ENCODE data around the gene CXADR.

Gene CXADR

GRCh38 chr21:17467829-17468228 is 45.0 kb upstream of the CXADR start:
- H3K27me3 ChIP-seq (ENCODE audit: insufficient read depth, low read length, poor library complexity) = no peaks in the 10 kb centered on the region
- TF ChIP-seq EZH2 (IDR thresholded peaks at IDR 0.05; ENCODE audit: borderline replicate concordance, low read depth, low read length, severe bottlenecking) = no peak
- H3K79me2 ChIP-seq (ENCODE audit: insufficient read depth, low read length) = no peaks in the 10 kb centered on the region
- H3K36me3 ChIP-seq (ENCODE audit: insufficient read depth, low read length) = no peaks in the 10 kb centered on the region
- ATAC-seq (ENCODE audit: insufficient read depth, low read depth) = no peak
- H4K20me1 ChIP-seq (ENCODE audit: insufficient read depth, low read length) = no peaks in the 10 kb centered on the region
- DNase-seq = no peak
- H2AFZ ChIP-seq (ENCODE audit: low read depth, low read length) = no peak overlapping the region
- H3K9ac ChIP-seq (ENCODE audit: low read depth, low read length) = no peak overlapping the region
- H3K9me3 ChIP-seq (ENCODE audit: insufficient read depth, low read length, severe bottlenecking) = no peaks in the 10 kb centered on the region
- H3K27ac ChIP-seq (ENCODE audit: low read length) = no peak overlapping the region
- H3K4me3 ChIP-seq (ENCODE audit: low read depth in 1 of 2, low read length in 2 of 2) = no peak overlapping the region
- no peaks in the 10 kb centered on the region for H3K4me1 ChIP-seq (ENCODE audit: insufficient read depth, low read length)
- H3K4me2 ChIP-seq (ENCODE audit: insufficient read depth, low read length) = no peak overlapping the region

- Histone ChIP-seq H3K4me2 (ENCODE audit: insufficient read depth, low read length) (no peak overlapping the region), H3K79me2 (ENCODE audit: insufficient read depth, low read length) (no peaks in the 10 kb centered on the region), H3K9me3 (ENCODE audit: insufficient read depth, low read length, severe bottlenecking) (no peaks in the 10 kb centered on the region), H3K9ac (ENCODE audit: low read depth, low read length) (no peak overlapping the region), H4K20me1 (ENCODE audit: insufficient read depth, low read length) (no peaks in the 10 kb centered on the region), H3K4me3 (ENCODE audit: low read depth in 1 of 2, low read length in 2 of 2) (no peak overlapping the region), H3K4me1 (ENCODE audit: insufficient read depth, low read length) (no peaks in the 10 kb centered on the region), H3K27me3 (ENCODE audit: insufficient read depth, low read length, poor library complexity) (no peaks in the 10 kb centered on the region), H3K27ac (ENCODE audit: low read length) (no peak overlapping the region), H3K36me3 (ENCODE audit: insufficient read depth, low read length) (no peaks in the 10 kb centered on the region), H2AFZ (ENCODE audit: low read depth, low read length) (no peak overlapping the region)
- ATAC-seq (ENCODE audit: insufficient read depth, low read depth) = no peak
- DNase-seq = no peak
- no peak for TF ChIP-seq EZH2 (IDR thresholded peaks at IDR 0.05; ENCODE audit: borderline replicate concordance, low read depth, low read length, severe bottlenecking)
- TF ChIP-seq, protein P1, sequence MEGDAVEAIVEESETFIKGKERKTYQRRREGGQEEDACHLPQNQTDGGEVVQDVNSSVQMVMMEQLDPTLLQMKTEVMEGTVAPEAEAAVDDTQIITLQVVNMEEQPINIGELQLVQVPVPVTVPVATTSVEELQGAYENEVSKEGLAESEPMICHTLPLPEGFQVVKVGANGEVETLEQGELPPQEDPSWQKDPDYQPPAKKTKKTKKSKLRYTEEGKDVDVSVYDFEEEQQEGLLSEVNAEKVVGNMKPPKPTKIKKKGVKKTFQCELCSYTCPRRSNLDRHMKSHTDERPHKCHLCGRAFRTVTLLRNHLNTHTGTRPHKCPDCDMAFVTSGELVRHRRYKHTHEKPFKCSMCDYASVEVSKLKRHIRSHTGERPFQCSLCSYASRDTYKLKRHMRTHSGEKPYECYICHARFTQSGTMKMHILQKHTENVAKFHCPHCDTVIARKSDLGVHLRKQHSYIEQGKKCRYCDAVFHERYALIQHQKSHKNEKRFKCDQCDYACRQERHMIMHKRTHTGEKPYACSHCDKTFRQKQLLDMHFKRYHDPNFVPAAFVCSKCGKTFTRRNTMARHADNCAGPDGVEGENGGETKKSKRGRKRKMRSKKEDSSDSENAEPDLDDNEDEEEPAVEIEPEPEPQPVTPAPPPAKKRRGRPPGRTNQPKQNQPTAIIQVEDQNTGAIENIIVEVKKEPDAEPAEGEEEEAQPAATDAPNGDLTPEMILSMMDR (IDR thresholded peaks at IDR 0.05; ENCODE audit: borderline replicate concordance, extremely low read depth, low read length, poor library complexity, severe bottlenecking) = no peak
Observed at GRCh38 chr21:17468698-17469097, 44.1 kb upstream of the CXADR start.

DNA sequence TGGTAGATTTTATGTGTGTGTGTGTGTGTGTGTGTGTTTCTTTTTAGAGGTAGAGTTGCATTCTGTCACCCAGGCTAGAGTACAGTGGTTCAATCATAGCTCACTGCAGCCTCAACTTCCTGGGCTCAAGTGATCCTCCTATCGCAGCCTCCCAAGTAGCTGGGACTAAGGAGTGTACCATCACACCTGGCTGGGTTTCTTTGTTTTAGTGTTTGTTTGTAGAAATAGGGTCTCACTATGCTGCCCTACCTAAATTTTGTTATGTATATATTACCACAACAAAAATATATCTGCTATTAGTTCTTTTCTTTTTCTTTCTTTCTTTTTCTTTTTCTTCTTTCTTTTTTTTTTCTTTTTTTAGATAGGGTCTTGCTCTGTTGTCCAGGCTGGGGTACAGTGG is 43.1 kb upstream of the CXADR start:
- no peak overlapping the region for H3K4me3 ChIP-seq (ENCODE audit: low read depth in 1 of 2, low read length in 2 of 2)
- no peaks in the 10 kb centered on the region for H3K27me3 ChIP-seq (ENCODE audit: insufficient read depth, low read length, poor library complexity)
- H3K27ac ChIP-seq (ENCODE audit: low read length) = no peak overlapping the region
- no peaks in the 10 kb centered on the region for H3K9me3 ChIP-seq (ENCODE audit: insufficient read depth, low read length, severe bottlenecking)
- no peak overlapping the region for H3K4me2 ChIP-seq (ENCODE audit: insufficient read depth, low read length)
- H4K20me1 ChIP-seq (ENCODE audit: insufficient read depth, low read length) = no peaks in the 10 kb centered on the region
- no peaks in the 10 kb centered on the region for H3K36me3 ChIP-seq (ENCODE audit: insufficient read depth, low read length)
- ATAC-seq (ENCODE audit: insufficient read depth, low read depth) (no peak), DNase-seq (no peak)
- no peaks in the 10 kb centered on the region for H3K4me1 ChIP-seq (ENCODE audit: insufficient read depth, low read length)
- TF ChIP-seq, protein P1 (IDR thresholded peaks at IDR 0.05; ENCODE audit: borderline replicate concordance, extremely low read depth, low read length, poor library complexity, severe bottlenecking) = no peak
- TF ChIP-seq EZH2 (IDR thresholded peaks at IDR 0.05; ENCODE audit: borderline replicate concordance, low read depth, low read length, severe bottlenecking) = no peak
- H3K9ac ChIP-seq (ENCODE audit: low read depth, low read length) = no peak overlapping the region
- H2AFZ ChIP-seq (ENCODE audit: low read depth, low read length) = no peak overlapping the region
- H3K79me2 ChIP-seq (ENCODE audit: insufficient read depth, low read length) = no peaks in the 10 kb centered on the region

DNA sequence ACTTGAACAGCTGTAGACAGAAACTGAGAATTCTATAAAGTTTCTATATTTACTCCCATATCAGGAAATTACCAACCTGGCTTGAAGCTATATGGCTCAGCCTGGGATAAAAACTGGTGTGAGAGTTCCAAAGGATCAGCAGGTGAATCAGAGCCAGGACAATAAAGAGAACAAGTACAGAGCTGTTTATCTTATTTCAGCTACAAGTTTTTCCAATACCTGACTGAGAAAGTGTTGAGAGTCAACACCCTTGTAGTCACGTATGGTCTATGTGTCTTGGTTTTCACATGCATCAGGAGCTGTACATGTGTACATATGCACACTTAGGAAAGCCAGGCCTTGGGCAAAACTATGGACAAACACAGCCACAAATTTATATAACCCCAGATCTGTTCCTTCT is 40.7 kb upstream of the CXADR start:
- no peak overlapping the region for H3K27ac ChIP-seq (ENCODE audit: low read length)
- no peak overlapping the region for H3K4me2 ChIP-seq (ENCODE audit: insufficient read depth, low read length)
- H3K9me3 ChIP-seq (ENCODE audit: insufficient read depth, low read length, severe bottlenecking) = no peaks in the 10 kb centered on the region
- ATAC-seq (ENCODE audit: insufficient read depth, low read depth) = no peak
- DNase-seq = no peak
- no peak overlapping the region for H3K4me3 ChIP-seq (ENCODE audit: low read depth in 1 of 2, low read length in 2 of 2)
- no peak overlapping the region for H2AFZ ChIP-seq (ENCODE audit: low read depth, low read length)
- no peaks in the 10 kb centered on the region for H4K20me1 ChIP-seq (ENCODE audit: insufficient read depth, low read length)
- no peak for TF ChIP-seq EZH2 (IDR thresholded peaks at IDR 0.05; ENCODE audit: borderline replicate concordance, low read depth, low read length, severe bottlenecking)
- TF ChIP-seq, protein P1 (IDR thresholded peaks at IDR 0.05; ENCODE audit: borderline replicate concordance, extremely low read depth, low read length, poor library complexity, severe bottlenecking) = no peak
- no peak overlapping the region for H3K9ac ChIP-seq (ENCODE audit: low read depth, low read length)
- H3K36me3 ChIP-seq (ENCODE audit: insufficient read depth, low read length) = no peaks in the 10 kb centered on the region
- H3K79me2 ChIP-seq (ENCODE audit: insufficient read depth, low read length) = no peaks in the 10 kb centered on the region
- no peaks in the 10 kb centered on the region for H3K4me1 ChIP-seq (ENCODE audit: insufficient read depth, low read length)
- H3K27me3 ChIP-seq (ENCODE audit: insufficient read depth, low read length, poor library complexity) = no peaks in the 10 kb centered on the region
